Liver (tissue), 9 donors: ENCODE results near the gene MICAL3. TPM values are rescaled to one million over a fixed set of nuclear protein-coding genes. Genes with fewer than 3 reads are reported as not detected.

Experiments used
- DNase-seq: peaks from one replicate; pipeline ENCODE4 v3.0.0-alpha.2; 2017; ENCODE audit warnings: low spot score
- H3K27ac ChIP-seq, 2 donors: one replicate each; pipeline ENCODE4 v1.7.0; 2013; ENCODE audit warnings: inconsistent platforms in 2 of 2, low read length in 2 of 2, control low read depth in 1 of 2, low read depth in 1 of 2, mild to moderate bottlenecking in 1 of 2
- H3K27me3 ChIP-seq, 4 donors: one replicate each; pipeline versions ENCODE4 v1.6.1 to v1.7.0; 2013; ENCODE audit warnings: low read length in 3 of 4, inconsistent platforms in 1 of 4, mild to moderate bottlenecking in 1 of 4, moderate library complexity in 1 of 4; ENCODE audit not compliant: control insufficient read depth in 4 of 4, insufficient read depth in 4 of 4
- H3K36me3 ChIP-seq, 4 donors: one replicate each; pipeline versions ENCODE4 v1.6.1 to v1.7.0; 2013; ENCODE audit warnings: low read length in 3 of 4, mild to moderate bottlenecking in 3 of 4, low read depth in 1 of 4, moderate library complexity in 1 of 4; ENCODE audit not compliant: control insufficient read depth in 4 of 4, insufficient read depth in 3 of 4
- H3K4me1 ChIP-seq, 4 donors: one replicate each; pipeline versions ENCODE4 v1.6.1 to v1.7.0; 2013; ENCODE audit warnings: low read length in 3 of 4, mild to moderate bottlenecking in 3 of 4, moderate library complexity in 1 of 4; ENCODE audit not compliant: control insufficient read depth in 4 of 4, insufficient read depth in 4 of 4
- H3K4me3 ChIP-seq, 3 donors: one replicate each; pipeline versions ENCODE4 v1.6.1 to v1.7.0; 2013; ENCODE audit warnings: low read length in 3 of 3, control low read depth in 1 of 3, low read depth in 1 of 3, mild to moderate bottlenecking in 1 of 3
- H3K9ac ChIP-seq, 2 donors: one replicate each; pipeline ENCODE4 v1.7.0; 2013; ENCODE audit warnings: low read length in 2 of 2, mild to moderate bottlenecking in 2 of 2, moderate library complexity in 2 of 2, control low read depth in 1 of 2, low read depth in 1 of 2
- H3K9me3 ChIP-seq, 4 donors: one replicate each; pipeline versions ENCODE4 v1.6.1 to v1.7.0; 2013; ENCODE audit warnings: low read length in 3 of 4; ENCODE audit not compliant: control insufficient read depth in 4 of 4
- ATF3 ChIP-seq: IDR thresholded peaks from 2 replicates; pipeline ENCODE4 v1.6.1; 2016; ENCODE audit warnings: antibody characterized with exemption
- FOXA2 ChIP-seq: IDR thresholded peaks from 2 replicates; pipeline ENCODE4 v1.6.1; 2016; ENCODE audit warnings: antibody characterized with exemption
- GABPA ChIP-seq, 2 donors: IDR thresholded peaks in 1 of 2; conservative IDR thresholded peaks in 1 of 2; 2 replicates each; pipeline ENCODE4 v1.6.1; 2016; ENCODE audit warnings: antibody characterized with exemption in 2 of 2, mild to moderate bottlenecking in 1 of 2, moderate library complexity in 1 of 2
- HNF4A ChIP-seq, 2 donors: conservative IDR thresholded peaks; 2 replicates each; pipeline ENCODE4 v1.6.1; 2016; ENCODE audit warnings: antibody characterized with exemption in 2 of 2, mild to moderate bottlenecking in 2 of 2
- HNF4G ChIP-seq: IDR thresholded peaks from 2 replicates; pipeline ENCODE4 v1.6.1; 2016; ENCODE audit warnings: antibody characterized with exemption
- JUND ChIP-seq, 2 donors: IDR thresholded peaks; 2 replicates each; pipeline ENCODE4 v1.6.1; 2016; ENCODE audit warnings: antibody characterized with exemption in 2 of 2
- NR2F2 ChIP-seq: IDR thresholded peaks from 2 replicates; pipeline ENCODE4 v1.6.1; 2016; ENCODE audit warnings: antibody characterized with exemption
- RAD21 ChIP-seq, 2 donors: IDR thresholded peaks; 2 replicates each; pipeline ENCODE4 v1.6.1; 2016; ENCODE audit warnings: antibody characterized with exemption in 2 of 2, mild to moderate bottlenecking in 2 of 2
- RXRA ChIP-seq, 2 donors: IDR thresholded peaks; 2 replicates each; pipeline ENCODE4 v1.6.1; 2017 to 2018; ENCODE audit warnings: antibody characterized with exemption in 2 of 2, mild to moderate bottlenecking in 1 of 2
- SP1 ChIP-seq: IDR thresholded peaks from 2 replicates; pipeline ENCODE4 v1.6.1; 2018; ENCODE audit warnings: antibody characterized with exemption, mild to moderate bottlenecking
- TAF1 ChIP-seq: conservative IDR thresholded peaks from 2 replicates; pipeline ENCODE4 v1.6.1; 2016; ENCODE audit warnings: antibody characterized with exemption, mild to moderate bottlenecking
- whole genome bisulfite sequencing: extraction: QIAGEN DNeasy Blood & Tissue Kit; methylation state at CpG from one replicate; pipeline ENCODE4 v1.1.7; 2013; 5-methylcytosine and 5-hydroxymethylcytosine counted together
- polyA plus RNA-seq, 2 donors: library from polyadenylated mRNA; stranded (reverse) in 1 of 2; unstranded in 1 of 2; fragments of 200-250 nt in 1 of 2; fragments of >200 nt in 1 of 2; fragmentation: Nextera tagmentation in 1 of 2; extraction: Ambion mirVana in 1 of 2; gene quantifications; one replicate each; pipeline versions ENCODE4 v1.2.1 to v1.2.3, GENCODE V29; 2013 to 2015
- total RNA-seq, 2 donors: library from RNA; depleted of rRNA; stranded (reverse); fragments of >200 nt; gene quantifications; one replicate each; pipeline ENCODE4 v1.2.3, GENCODE V29; 2014
- TF ChIP-seq, protein P1 (sequence below): fragments of 150-350 bp; IDR thresholded peaks from 2 replicates; pipeline ENCODE4 v1.5.1; 2017; ENCODE audit warnings: improper control_type of control experiment, low read depth, low read length; ENCODE audit not compliant: missing input control
- TF ChIP-seq, protein P2 (sequence below): IDR thresholded peaks from 2 replicates; pipeline ENCODE4 v1.6.1; 2016; ENCODE audit warnings: antibody characterized with exemption
- TF ChIP-seq, protein P3 (sequence below): IDR thresholded peaks from 2 replicates; pipeline ENCODE4 v1.6.1; 2016; ENCODE audit warnings: antibody characterized with exemption, mild to moderate bottlenecking
- TF ChIP-seq, protein P4 (sequence below): IDR thresholded peaks from 2 replicates; pipeline ENCODE4 v1.6.1; 2016; ENCODE audit warnings: antibody characterized with exemption
- donor health status: healthy.
- donor health status: healthy.
- donor health status: healthy.
- donor health status: healthy.
- donor health status: healthy.

The MICAL3 gene
- total and polyA plus RNA-seq, 4 donors, result 6.4 to 38.4 (median 23.4) TPM

GRCh38 chr22:17785185-17786184, 238.9 kb downstream of the MICAL3 start:
- H3K27me3 ChIP-seq, result no peaks in the 10 kb centered on the region
- WGBS, result 52% methylated on average over 37 of the region's 37 CpGs
- H3K36me3 ChIP-seq, result peaks cover 0 to 18% (median 4%) of the 10 kb centered on the region in 4 donors
- H3K4me1 ChIP-seq, result peaks cover 7 to 24% (median 19%) of the 10 kb centered on the region in 4 donors
- no peak for TF ChIP-seq FOXA2
- no peak for TF ChIP-seq ATF3
- TF ChIP-seq JUND (IDR thresholded peaks at IDR 0.05), result no peak
- TF ChIP-seq GABPA (IDR thresholded peaks at IDR 0.05 in 1 of 2, conservative IDR thresholded peaks at IDR 0.05 in 1 of 2), result no peak
- TF ChIP-seq, protein P1, sequence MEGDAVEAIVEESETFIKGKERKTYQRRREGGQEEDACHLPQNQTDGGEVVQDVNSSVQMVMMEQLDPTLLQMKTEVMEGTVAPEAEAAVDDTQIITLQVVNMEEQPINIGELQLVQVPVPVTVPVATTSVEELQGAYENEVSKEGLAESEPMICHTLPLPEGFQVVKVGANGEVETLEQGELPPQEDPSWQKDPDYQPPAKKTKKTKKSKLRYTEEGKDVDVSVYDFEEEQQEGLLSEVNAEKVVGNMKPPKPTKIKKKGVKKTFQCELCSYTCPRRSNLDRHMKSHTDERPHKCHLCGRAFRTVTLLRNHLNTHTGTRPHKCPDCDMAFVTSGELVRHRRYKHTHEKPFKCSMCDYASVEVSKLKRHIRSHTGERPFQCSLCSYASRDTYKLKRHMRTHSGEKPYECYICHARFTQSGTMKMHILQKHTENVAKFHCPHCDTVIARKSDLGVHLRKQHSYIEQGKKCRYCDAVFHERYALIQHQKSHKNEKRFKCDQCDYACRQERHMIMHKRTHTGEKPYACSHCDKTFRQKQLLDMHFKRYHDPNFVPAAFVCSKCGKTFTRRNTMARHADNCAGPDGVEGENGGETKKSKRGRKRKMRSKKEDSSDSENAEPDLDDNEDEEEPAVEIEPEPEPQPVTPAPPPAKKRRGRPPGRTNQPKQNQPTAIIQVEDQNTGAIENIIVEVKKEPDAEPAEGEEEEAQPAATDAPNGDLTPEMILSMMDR, result peak; percentile 81
- TF ChIP-seq, protein P2, sequence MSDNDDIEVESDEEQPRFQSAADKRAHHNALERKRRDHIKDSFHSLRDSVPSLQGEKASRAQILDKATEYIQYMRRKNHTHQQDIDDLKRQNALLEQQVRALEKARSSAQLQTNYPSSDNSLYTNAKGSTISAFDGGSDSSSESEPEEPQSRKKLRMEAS, result no peak
- TF ChIP-seq RXRA (IDR thresholded peaks at IDR 0.05), result peak in 1 of 2 donors; percentile 35
- TF ChIP-seq NR2F2, result no peak
- TF ChIP-seq, protein P3, sequence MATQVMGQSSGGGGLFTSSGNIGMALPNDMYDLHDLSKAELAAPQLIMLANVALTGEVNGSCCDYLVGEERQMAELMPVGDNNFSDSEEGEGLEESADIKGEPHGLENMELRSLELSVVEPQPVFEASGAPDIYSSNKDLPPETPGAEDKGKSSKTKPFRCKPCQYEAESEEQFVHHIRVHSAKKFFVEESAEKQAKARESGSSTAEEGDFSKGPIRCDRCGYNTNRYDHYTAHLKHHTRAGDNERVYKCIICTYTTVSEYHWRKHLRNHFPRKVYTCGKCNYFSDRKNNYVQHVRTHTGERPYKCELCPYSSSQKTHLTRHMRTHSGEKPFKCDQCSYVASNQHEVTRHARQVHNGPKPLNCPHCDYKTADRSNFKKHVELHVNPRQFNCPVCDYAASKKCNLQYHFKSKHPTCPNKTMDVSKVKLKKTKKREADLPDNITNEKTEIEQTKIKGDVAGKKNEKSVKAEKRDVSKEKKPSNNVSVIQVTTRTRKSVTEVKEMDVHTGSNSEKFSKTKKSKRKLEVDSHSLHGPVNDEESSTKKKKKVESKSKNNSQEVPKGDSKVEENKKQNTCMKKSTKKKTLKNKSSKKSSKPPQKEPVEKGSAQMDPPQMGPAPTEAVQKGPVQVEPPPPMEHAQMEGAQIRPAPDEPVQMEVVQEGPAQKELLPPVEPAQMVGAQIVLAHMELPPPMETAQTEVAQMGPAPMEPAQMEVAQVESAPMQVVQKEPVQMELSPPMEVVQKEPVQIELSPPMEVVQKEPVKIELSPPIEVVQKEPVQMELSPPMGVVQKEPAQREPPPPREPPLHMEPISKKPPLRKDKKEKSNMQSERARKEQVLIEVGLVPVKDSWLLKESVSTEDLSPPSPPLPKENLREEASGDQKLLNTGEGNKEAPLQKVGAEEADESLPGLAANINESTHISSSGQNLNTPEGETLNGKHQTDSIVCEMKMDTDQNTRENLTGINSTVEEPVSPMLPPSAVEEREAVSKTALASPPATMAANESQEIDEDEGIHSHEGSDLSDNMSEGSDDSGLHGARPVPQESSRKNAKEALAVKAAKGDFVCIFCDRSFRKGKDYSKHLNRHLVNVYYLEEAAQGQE, result no peak
- TF ChIP-seq RAD21 (IDR thresholded peaks at IDR 0.05), result peak; percentile 83 to 93
- peak in 1 of 2 donors; percentile 6 for TF ChIP-seq HNF4A (conservative IDR thresholded peaks at IDR 0.05)
- no peak for TF ChIP-seq TAF1
- no peak for TF ChIP-seq HNF4G
- H3K4me3 ChIP-seq, result no peak overlapping the region
- no peak overlapping the region for H3K27ac ChIP-seq
- DNase-seq, result peak; percentile 82
- H3K9ac ChIP-seq, result no peak overlapping the region
- no peaks in the 10 kb centered on the region for H3K9me3 ChIP-seq

GRCh38 chr22:17784776-17785175, 239.6 kb downstream of the MICAL3 start:
- DNase-seq, result no peak
- Histone ChIP-seq H3K9ac (no peak overlapping the region), H3K27me3 (no peaks in the 10 kb centered on the region), H3K9me3 (no peaks in the 10 kb centered on the region), H3K4me1 (peaks cover 7 to 24% (median 19%) of the 10 kb centered on the region in 4 donors), H3K36me3 (peaks cover 0 to 11% (median under 1%) of the 10 kb centered on the region in 4 donors), H3K4me3 (no peak overlapping the region), H3K27ac (no peak overlapping the region)
- WGBS, result 74% methylated on average over 11 of the region's 11 CpGs
- TF ChIP-seq GABPA (IDR thresholded peaks at IDR 0.05 in 1 of 2, conservative IDR thresholded peaks at IDR 0.05 in 1 of 2) (no peak), HNF4G (no peak), JUND (IDR thresholded peaks at IDR 0.05) (no peak), SP1 (no peak), FOXA2 (no peak)
- TF ChIP-seq, protein P3, result no peak
- TF ChIP-seq, protein P4, sequence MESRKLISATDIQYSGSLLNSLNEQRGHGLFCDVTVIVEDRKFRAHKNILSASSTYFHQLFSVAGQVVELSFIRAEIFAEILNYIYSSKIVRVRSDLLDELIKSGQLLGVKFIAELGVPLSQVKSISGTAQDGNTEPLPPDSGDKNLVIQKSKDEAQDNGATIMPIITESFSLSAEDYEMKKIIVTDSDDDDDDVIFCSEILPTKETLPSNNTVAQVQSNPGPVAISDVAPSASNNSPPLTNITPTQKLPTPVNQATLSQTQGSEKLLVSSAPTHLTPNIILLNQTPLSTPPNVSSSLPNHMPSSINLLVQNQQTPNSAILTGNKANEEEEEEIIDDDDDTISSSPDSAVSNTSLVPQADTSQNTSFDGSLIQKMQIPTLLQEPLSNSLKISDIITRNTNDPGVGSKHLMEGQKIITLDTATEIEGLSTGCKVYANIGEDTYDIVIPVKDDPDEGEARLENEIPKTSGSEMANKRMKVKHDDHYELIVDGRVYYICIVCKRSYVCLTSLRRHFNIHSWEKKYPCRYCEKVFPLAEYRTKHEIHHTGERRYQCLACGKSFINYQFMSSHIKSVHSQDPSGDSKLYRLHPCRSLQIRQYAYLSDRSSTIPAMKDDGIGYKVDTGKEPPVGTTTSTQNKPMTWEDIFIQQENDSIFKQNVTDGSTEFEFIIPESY, result no peak
- TF ChIP-seq, protein P1, result no peak
